Esophagus muscularis mucosa (tissue), 3 donors: Measurements from ENCODE around the gene TOP2A.

ENCODE experiments used
- CTCF ChIP-seq, 3 experiments: fragments of 200-600 bp in 2 of 3; fragments of 450-650 bp in 1 of 3; sonication (generic) in 2 of 3; IDR thresholded peaks; one replicate each; pipeline ENCODE4 v1.5.1; 2017 to 2019; ENCODE audit warnings: antibody characterized with exemption in 3 of 3, mild to moderate bottlenecking in 2 of 3, moderate library complexity in 1 of 3
- POLR2A ChIP-seq: fragments of 450-650 bp; IDR thresholded peaks from one replicate; pipeline ENCODE4 v1.6.1; 2017; ENCODE audit warnings: antibody characterized with exemption, moderate library complexity, mild to moderate bottlenecking, low read depth
- POLR2AphosphoS5 ChIP-seq, 2 donors: sonication (generic); formaldehyde crosslinking; IDR thresholded peaks; one replicate each; pipeline ENCODE4 v1.6.1; 2017; ENCODE audit warnings: antibody characterized with exemption in 2 of 2

GRCh38 chr17:40402668-40403067, 15.0 kb downstream of the TOP2A start:
- no peak for TF ChIP-seq POLR2A
- no peak for TF ChIP-seq CTCF (IDR thresholded peaks at IDR 0.05)
- TF ChIP-seq POLR2AphosphoS5 (IDR thresholded peaks at IDR 0.05) = no peak
